Activated CD4-positive, alpha-beta T cell treated with anti-CD3 and anti-CD28 coated beads, Interleukin-2, amount 50 U/mL, for 24 hours (primary cell): ENCODE measurements around the gene TMEM256.

Experiments used
- DNase-seq, 2 donors: peaks; one replicate each; pipeline ENCODE4 v3.0.0-alpha.2; 2020; ENCODE audit warnings: low read depth in 1 of 2, low spot score in 1 of 2

The TMEM256 gene

GRCh38 chr17:7431231-7431630 is 27.3 kb upstream of the TMEM256 start:
- DNase-seq = no peak

- DNase-seq = no peak
Observed at GRCh38 chr17:7429722-7430121, 25.8 kb upstream of the TMEM256 start.

- no peak for DNase-seq
Observed at GRCh38 chr17:7428557-7428956, 24.7 kb upstream of the TMEM256 start, which contains the start of gene SPEM3. Gene SPEM3 (plus strand): TSS chr17:7428857. CDS start chr17:7428903, 46 bp downstream.

GRCh38 chr17:7427549-7427948 is 23.7 kb upstream of the TMEM256 start:
- DNase-seq = no peak

GRCh38 chr17:7426896-7427489 is 23.1 kb upstream of the TMEM256 start:
- no peak for DNase-seq

GRCh38 chr17:7426203-7426863 is 22.4 kb upstream of the TMEM256 start:
- DNase-seq = no peak

GRCh38 chr17:7425756-7426155 is 21.9 kb upstream of the TMEM256 start:
- no peak for DNase-seq

- no peak for DNase-seq
Observed at GRCh38 chr17:7425316-7425715, 21.4 kb upstream of the TMEM256 start, which contains the start of gene SPEM2. Gene SPEM2 (plus strand): TSS chr17:7425616. CDS start chr17:7425689, 73 bp downstream.

GRCh38 chr17:7423679-7424078 is 19.8 kb upstream of the TMEM256 start:
- DNase-seq = no peak

GRCh38 chr17:7421186-7421585 is 17.3 kb upstream of the TMEM256 start:
- no peak for DNase-seq

GRCh38 chr17:7419819-7420610 is 16.1 kb upstream of the TMEM256 start, which contains the start of gene SPEM1:
Gene SPEM1 (plus strand): TSS chr17:7420324. CDS start chr17:7420385, 61 bp downstream.
- DNase-seq = no peak

GRCh38 chr17:7418472-7419152 is 14.7 kb upstream of the TMEM256 start:
- DNase-seq = no peak

- no peak for DNase-seq
Observed at GRCh38 chr17:7417056-7417655, 13.3 kb upstream of the TMEM256 start.

GRCh38 chr17:7416323-7416722 is 12.4 kb upstream of the TMEM256 start:
- DNase-seq = no peak

GRCh38 chr17:7415784-7416183 is 11.9 kb upstream of the TMEM256 start:
- DNase-seq = no peak

- no peak for DNase-seq
Observed at GRCh38 chr17:7414837-7415236, 10.9 kb upstream of the TMEM256 start.

GRCh38 chr17:7413346-7413985 is 9.6 kb upstream of the TMEM256 start:
- no peak for DNase-seq

GRCh38 chr17:7411427-7411750 is 7.5 kb upstream of the TMEM256 start:
- no peak for DNase-seq

- no peak for DNase-seq
Observed at GRCh38 chr17:7410634-7411426, 6.9 kb upstream of the TMEM256 start.

- no peak for DNase-seq
Observed at GRCh38 chr17:7409716-7410115, 5.8 kb upstream of the TMEM256 start.
